OCI-LY7 (cell line): ENCODE data around the gene OGFR. TPM values are rescaled to one million over a fixed set of nuclear protein-coding genes. Genes with fewer than 3 reads are reported as not detected.

Experiments
- BruUV-seq: library from RNA; stranded (reverse); fragments of 400-500 nt; replicated peaks from 2 replicates; lab custom pipeline; 2021; lab: Mats Ljungman, UMichigan
- CTCF ChIA-PET: fragments of 300-600 bp; sonication (Branson Sonifier 250); formaldehyde crosslinking; loops from one replicate; lab custom pipeline; 2022; ENCODE audit warnings: antibody characterized with exemption; ENCODE audit not compliant: unreplicated experiment; lab: Charles Lee
- POLR2A ChIA-PET: fragments of 300-600 bp; sonication (Branson Sonifier 250); formaldehyde crosslinking; loops from one replicate; lab custom pipeline; 2022; ENCODE audit warnings: antibody characterized with exemption; lab: Charles Lee
- DNase-seq: peaks from one replicate; pipeline ENCODE4 v3.0.0-alpha.2; 2015; ENCODE audit warnings: low spot score
- H2AFZ ChIP-seq: fragments of 200-600 bp; sonication (generic), shearing (Covaris generic); 2 replicates; pipeline ENCODE4 v1.6.1; 2014; ENCODE audit warnings: mild to moderate bottlenecking, antibody characterized with exemption, low read length, moderate library complexity
- H3K27ac ChIP-seq: fragments of 200-600 bp; sonication (generic); 2 replicates; pipeline ENCODE4 v1.5.1; 2014; ENCODE audit warnings: mixed run types, low read depth, mild to moderate bottlenecking, moderate library complexity, low read length, inconsistent platforms; ENCODE audit not compliant: poor library complexity, severe bottlenecking
- H3K36me3 ChIP-seq: fragments of 200-600 bp; sonication (generic); 2 replicates; pipeline ENCODE4 v1.6.1; 2014; ENCODE audit warnings: mild to moderate bottlenecking, antibody characterized with exemption, low read length, moderate library complexity, mixed read lengths; ENCODE audit not compliant: insufficient read depth
- H3K4me1 ChIP-seq: fragments of 200-600 bp; sonication (generic); 2 replicates; pipeline ENCODE4 v1.5.1; 2014; ENCODE audit warnings: mild to moderate bottlenecking, low read length; ENCODE audit not compliant: insufficient read depth, poor library complexity, severe bottlenecking
- H3K4me2 ChIP-seq: fragments of 200-600 bp; sonication (generic); 2 replicates; pipeline ENCODE4 v1.6.1; 2014; ENCODE audit warnings: mild to moderate bottlenecking, low read length
- H3K4me3 ChIP-seq: fragments of 200-600 bp; sonication (generic); 2 replicates; pipeline ENCODE4 v1.5.1; 2014; ENCODE audit warnings: mild to moderate bottlenecking, low read depth, low read length; ENCODE audit not compliant: poor library complexity, severe bottlenecking
- H3K79me2 ChIP-seq: fragments of 200-600 bp; sonication (generic); 2 replicates; pipeline ENCODE4 v1.6.1; 2016; ENCODE audit warnings: low read depth, mild to moderate bottlenecking, low read length, moderate library complexity, mixed read lengths; ENCODE audit not compliant: insufficient read depth
- H3K9me2 ChIP-seq: fragments of 200-600 bp; sonication (generic); 2 replicates; pipeline ENCODE4 v1.6.1; 2016; ENCODE audit warnings: mild to moderate bottlenecking, low read length, mixed read lengths; ENCODE audit not compliant: insufficient read depth
- H3K9me3 ChIP-seq: fragments of 200-600 bp; sonication (generic); 2 replicates; pipeline ENCODE4 v1.6.1; 2014; ENCODE audit warnings: mild to moderate bottlenecking, mixed run types, low read length, mixed read lengths
- H4K20me1 ChIP-seq: fragments of 200-600 bp; sonication (generic); 2 replicates; pipeline ENCODE4 v1.6.1; 2014; ENCODE audit warnings: mild to moderate bottlenecking, antibody characterized with exemption, low read length, moderate library complexity, mixed read lengths; ENCODE audit not compliant: insufficient read depth
- EZH2phosphoT487 ChIP-seq: fragments of 200-600 bp; sonication (generic); IDR thresholded peaks from 2 replicates; pipeline ENCODE4 v1.6.1; 2018; ENCODE audit warnings: low read depth, borderline replicate concordance, mild to moderate bottlenecking, mixed run types, antibody characterized with exemption, low read length, moderate library complexity, mixed read lengths
- intact Hi-C: fragments of 100-400 bp; cut with micrococcal nuclease; formaldehyde crosslinking; loops from one replicate; pipeline ENCODE4 v1.10.0; 2022; ENCODE audit not compliant: unreplicated experiment
- total RNA-seq, 2 experiments: library from RNA; depleted of rRNA in 1 of 2; stranded (reverse); fragments of >200 nt in 1 of 2; shearing (Covaris generic) in 1 of 2; gene quantifications; 2 replicates each; pipeline ENCODE4 v1.2.3, GENCODE V29; 2014 to 2022
- TF ChIP-seq, protein P1 (sequence below): fragments of 200-600 bp; sonication (generic); conservative IDR thresholded peaks from 2 replicates; pipeline ENCODE4 v1.5.1; 2014; ENCODE audit warnings: mild to moderate bottlenecking, antibody characterized with exemption, low read length, moderate library complexity, mixed read lengths

OGFR gene
- total RNA-seq, 2 experiments from 2014 or later = 64.8 to 69.9 TPM

DNA sequence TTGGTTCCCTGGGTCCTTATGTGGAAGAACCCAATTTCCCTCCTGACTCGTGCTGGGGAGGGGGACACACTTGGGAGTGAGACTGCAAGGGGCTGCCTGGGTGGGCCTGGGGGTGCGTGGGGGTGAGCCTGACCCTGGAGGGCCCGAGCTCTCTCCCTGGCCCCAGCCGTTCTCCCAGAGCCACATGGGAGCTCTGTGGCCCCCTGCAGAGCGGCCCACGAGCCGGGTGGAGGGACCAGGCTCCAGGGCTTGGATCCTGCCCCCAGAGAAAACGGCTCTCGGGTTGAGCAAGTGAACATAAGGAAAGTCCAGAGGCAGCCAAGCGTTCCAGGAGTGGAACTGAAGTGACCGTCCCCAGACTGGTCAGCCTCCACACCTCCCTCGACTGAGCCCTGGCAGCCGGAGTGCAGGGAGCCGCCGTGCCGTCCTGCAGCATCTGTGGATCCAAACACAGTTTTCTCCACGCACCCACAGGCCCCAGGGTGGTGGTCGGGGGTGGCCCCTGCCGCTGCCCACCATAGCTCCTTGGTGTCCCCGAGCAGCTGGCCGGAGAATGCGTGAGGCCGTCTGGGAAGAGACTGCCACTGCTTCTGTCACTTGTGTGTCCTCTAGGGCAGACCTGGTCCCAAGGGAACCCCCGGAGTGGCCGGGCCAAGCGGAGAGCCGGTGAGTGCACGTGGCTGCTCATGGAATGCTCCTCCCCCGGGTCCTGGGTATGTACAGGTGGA lies 22.8 kb downstream of the OGFR start:
- no TSS peak for BruUV-seq

GRCh38 chr20:62828051-62828450 lies 23.4 kb downstream of the OGFR start:
- Histone ChIP-seq H3K27ac (no peak overlapping the region), H3K9me2 (no peaks in the 10 kb centered on the region), H3K4me2 (no peak overlapping the region), H3K9me3 (no peaks in the 10 kb centered on the region), H4K20me1 (no peaks in the 10 kb centered on the region), H3K4me1 (peaks cover 21% of the 10 kb centered on the region), H3K36me3 (no peaks in the 10 kb centered on the region), H2AFZ (no peak overlapping the region), H3K4me3 (no peak overlapping the region), H3K79me2 (no peaks in the 10 kb centered on the region)
- no peak for DNase-seq
- intact Hi-C loops = no loop called here
- BruUV-seq = no TSS peak
- ChIA-PET POLR2A (no interaction called here), CTCF (no interaction called here)
- TF ChIP-seq, protein P1, sequence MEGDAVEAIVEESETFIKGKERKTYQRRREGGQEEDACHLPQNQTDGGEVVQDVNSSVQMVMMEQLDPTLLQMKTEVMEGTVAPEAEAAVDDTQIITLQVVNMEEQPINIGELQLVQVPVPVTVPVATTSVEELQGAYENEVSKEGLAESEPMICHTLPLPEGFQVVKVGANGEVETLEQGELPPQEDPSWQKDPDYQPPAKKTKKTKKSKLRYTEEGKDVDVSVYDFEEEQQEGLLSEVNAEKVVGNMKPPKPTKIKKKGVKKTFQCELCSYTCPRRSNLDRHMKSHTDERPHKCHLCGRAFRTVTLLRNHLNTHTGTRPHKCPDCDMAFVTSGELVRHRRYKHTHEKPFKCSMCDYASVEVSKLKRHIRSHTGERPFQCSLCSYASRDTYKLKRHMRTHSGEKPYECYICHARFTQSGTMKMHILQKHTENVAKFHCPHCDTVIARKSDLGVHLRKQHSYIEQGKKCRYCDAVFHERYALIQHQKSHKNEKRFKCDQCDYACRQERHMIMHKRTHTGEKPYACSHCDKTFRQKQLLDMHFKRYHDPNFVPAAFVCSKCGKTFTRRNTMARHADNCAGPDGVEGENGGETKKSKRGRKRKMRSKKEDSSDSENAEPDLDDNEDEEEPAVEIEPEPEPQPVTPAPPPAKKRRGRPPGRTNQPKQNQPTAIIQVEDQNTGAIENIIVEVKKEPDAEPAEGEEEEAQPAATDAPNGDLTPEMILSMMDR = no peak
- TF ChIP-seq EZH2phosphoT487 = no peak

More for the DNA sequence above, 22.8 kb downstream of the OGFR start:
- TF ChIP-seq EZH2phosphoT487 = no peak
- TF ChIP-seq, protein P1 = no peak
- DNase-seq = no peak
- CTCF ChIA-PET = no interaction called here
- Histone ChIP-seq H3K4me3 (no peak overlapping the region), H3K4me2 (no peak overlapping the region), H3K79me2 (no peaks in the 10 kb centered on the region), H2AFZ (no peak overlapping the region), H4K20me1 (no peaks in the 10 kb centered on the region), H3K4me1 (peaks cover 15% of the 10 kb centered on the region), H3K27ac (no peak overlapping the region), H3K9me3 (no peaks in the 10 kb centered on the region), H3K9me2 (no peaks in the 10 kb centered on the region), H3K36me3 (no peaks in the 10 kb centered on the region)
- intact Hi-C loops = no loop called here
- POLR2A ChIA-PET = no interaction called here

GRCh38 chr20:62828511-62829230 lies 24.0 kb downstream of the OGFR start:
- H2AFZ ChIP-seq = no peak overlapping the region
- ChIA-PET POLR2A (no interaction called here), CTCF (no interaction called here)
- BruUV-seq = no TSS peak
- H3K36me3 ChIP-seq = no peaks in the 10 kb centered on the region
- no peak overlapping the region for H3K27ac ChIP-seq
- H3K4me1 ChIP-seq = peaks cover 23% of the 10 kb centered on the region
- intact Hi-C loops = no loop called here
- no peak overlapping the region for H3K4me3 ChIP-seq
- H3K79me2 ChIP-seq = no peaks in the 10 kb centered on the region
- DNase-seq = no peak
- no peak for TF ChIP-seq EZH2phosphoT487
- TF ChIP-seq, protein P1 = no peak
- H3K9me3 ChIP-seq = no peaks in the 10 kb centered on the region
- H4K20me1 ChIP-seq = no peaks in the 10 kb centered on the region
- no peak overlapping the region for H3K4me2 ChIP-seq
- H3K9me2 ChIP-seq = no peaks in the 10 kb centered on the region
